Stimulated activated naive CD8-positive, alpha-beta T cell treated with anti-CD3 and anti-CD28 coated beads, Interleukin-15, Interleukin-2, amounts not matched to agents 100 ng/mL and 50 ng/mL, for 24 hours (primary cell): Measurements from ENCODE around the gene MC1R.

Source experiments
- H3K27ac Mint-ChIP-seq: one replicate; pipeline ENCODE4 v1.8.0; 2021; ENCODE audit warnings: mild to moderate bottlenecking, mixed read lengths
- H3K27me3 Mint-ChIP-seq: one replicate; pipeline ENCODE4 v1.8.0; 2021; ENCODE audit warnings: mixed read lengths
- H3K36me3 Mint-ChIP-seq: one replicate; pipeline ENCODE4 v1.8.0; 2021; ENCODE audit warnings: low read depth, mixed read lengths
- H3K4me1 Mint-ChIP-seq: one replicate; pipeline ENCODE4 v1.8.0; 2021; ENCODE audit warnings: low read depth, mixed read lengths
- H3K4me3 Mint-ChIP-seq: one replicate; pipeline ENCODE4 v1.8.0; 2021; ENCODE audit warnings: mild to moderate bottlenecking, mixed read lengths
- H3K9me3 Mint-ChIP-seq: one replicate; pipeline ENCODE4 v1.8.0; 2021; ENCODE audit warnings: mixed read lengths

The MC1R gene

DNA sequence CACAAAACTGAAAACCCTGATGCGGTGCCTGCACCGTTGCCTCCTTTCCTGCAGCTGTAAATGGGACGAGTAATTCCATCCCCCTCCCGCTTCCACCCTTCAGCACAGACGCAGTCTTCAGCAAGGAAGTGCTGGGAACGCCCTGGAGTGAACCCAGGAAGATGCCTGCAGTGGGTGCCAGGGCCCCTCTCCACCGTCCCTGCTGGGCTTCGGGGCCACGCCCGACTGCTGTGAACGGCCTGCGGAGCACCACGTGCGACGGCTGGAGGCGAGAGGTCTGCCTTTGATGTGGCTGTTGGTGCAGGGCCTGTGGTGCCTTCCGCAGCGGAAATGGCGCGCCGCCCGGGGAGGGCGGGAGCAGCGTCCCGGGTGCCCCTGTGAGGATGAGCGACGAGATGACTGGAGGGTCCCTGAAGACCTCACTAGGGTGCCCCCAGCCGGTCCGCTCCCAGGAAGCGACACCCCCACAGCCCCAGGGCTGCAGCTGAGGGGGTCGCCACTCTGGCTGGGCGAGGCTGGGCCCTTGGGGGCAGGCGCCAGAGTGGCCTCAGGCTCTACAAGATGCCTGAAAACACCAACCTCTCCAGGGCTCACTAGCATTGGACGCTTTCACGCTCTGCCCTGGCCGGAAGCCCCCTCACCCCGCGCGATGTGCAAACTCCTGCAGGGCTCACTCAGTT is 749 bp upstream of the MC1R start:
- peaks cover 53% of the 10 kb centered on the region for H3K4me1 Mint-ChIP-seq
- peaks cover 8% of the 10 kb centered on the region for H3K36me3 Mint-ChIP-seq
- peak overlapping the region; percentile 61 for H3K27ac Mint-ChIP-seq
- H3K9me3 Mint-ChIP-seq, result no peaks in the 10 kb centered on the region
- peaks cover 33% of the 10 kb centered on the region for H3K27me3 Mint-ChIP-seq
- H3K4me3 Mint-ChIP-seq, result peak overlapping the region; percentile 60

DNA sequence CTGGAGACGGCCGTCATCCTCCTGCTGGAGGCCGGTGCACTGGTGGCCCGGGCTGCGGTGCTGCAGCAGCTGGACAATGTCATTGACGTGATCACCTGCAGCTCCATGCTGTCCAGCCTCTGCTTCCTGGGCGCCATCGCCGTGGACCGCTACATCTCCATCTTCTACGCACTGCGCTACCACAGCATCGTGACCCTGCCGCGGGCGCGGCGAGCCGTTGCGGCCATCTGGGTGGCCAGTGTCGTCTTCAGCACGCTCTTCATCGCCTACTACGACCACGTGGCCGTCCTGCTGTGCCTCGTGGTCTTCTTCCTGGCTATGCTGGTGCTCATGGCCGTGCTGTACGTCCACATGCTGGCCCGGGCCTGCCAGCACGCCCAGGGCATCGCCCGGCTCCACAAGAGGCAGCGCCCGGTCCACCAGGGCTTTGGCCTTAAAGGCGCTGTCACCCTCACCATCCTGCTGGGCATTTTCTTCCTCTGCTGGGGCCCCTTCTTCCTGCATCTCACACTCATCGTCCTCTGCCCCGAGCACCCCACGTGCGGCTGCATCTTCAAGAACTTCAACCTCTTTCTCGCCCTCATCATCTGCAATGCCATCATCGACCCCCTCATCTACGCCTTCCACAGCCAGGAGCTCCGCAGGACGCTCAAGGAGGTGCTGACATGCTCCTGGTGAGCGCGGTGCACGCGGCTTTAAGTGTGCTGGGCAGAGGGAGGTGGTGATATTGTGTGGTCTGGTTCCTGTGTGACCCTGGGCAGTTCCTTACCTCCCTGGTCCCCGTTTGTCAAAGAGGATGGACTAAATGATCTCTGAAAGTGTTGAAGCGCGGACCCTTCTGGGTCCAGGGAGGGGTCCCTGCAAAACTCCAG is 1.1 kb downstream of the MC1R start:
- Mint-ChIP-seq H3K27me3 (peaks cover 38% of the 10 kb centered on the region), H3K4me1 (peaks cover 53% of the 10 kb centered on the region), H3K9me3 (no peaks in the 10 kb centered on the region), H3K27ac (no peak overlapping the region), H3K4me3 (no peak overlapping the region), H3K36me3 (no peaks in the 10 kb centered on the region)

DNA sequence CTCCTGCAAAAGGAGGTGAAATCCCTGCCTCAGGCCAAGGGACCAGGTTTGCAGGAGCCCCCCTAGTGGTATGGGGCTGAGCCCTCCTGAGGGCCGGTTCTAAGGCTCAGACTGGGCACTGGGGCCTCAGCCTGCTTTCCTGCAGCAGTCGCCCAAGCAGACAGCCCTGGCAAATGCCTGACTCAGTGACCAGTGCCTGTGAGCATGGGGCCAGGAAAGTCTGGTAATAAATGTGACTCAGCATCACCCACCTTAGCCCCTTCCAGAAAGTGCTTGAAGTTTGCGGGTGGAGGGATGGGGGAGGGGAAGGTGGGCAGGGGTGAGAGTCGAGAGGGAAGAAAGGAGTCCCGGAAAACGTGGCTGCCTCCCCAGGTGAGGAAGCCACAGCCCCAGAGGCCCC is 2.1 kb downstream of the MC1R start:
- Mint-ChIP-seq H3K27me3 (peaks cover 46% of the 10 kb centered on the region), H3K9me3 (no peaks in the 10 kb centered on the region), H3K27ac (no peak overlapping the region), H3K4me1 (peaks cover 57% of the 10 kb centered on the region), H3K4me3 (no peak overlapping the region), H3K36me3 (no peaks in the 10 kb centered on the region)

DNA sequence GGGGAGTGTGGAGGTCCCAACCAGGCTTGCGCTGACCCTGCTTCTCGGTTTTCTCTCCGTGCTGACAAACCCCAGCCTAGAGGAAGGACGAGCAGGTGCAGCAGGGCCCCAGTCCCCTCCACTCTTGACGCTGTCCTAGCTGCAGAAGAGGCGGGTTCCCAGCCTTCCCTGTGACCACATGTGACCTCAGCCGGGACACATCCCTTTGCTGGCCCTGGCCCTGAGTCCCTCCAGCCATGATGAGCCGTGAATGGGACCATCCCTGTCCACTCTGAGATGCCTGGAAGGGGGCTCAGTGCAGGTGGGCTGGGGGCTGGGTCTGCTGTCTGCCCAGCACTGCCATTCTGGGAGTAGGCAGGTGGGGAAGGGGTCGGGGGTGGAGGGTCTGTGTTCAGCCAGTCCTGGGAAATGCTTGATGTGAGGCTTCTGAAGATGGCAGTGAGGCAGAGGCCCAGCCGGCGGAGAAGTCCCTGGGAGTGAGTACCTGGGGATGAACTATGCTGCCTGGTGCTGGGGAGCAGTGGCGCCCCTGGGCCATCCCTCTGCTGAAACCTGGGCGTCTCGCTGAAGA is 2.6 kb downstream of the MC1R start:
- H3K27ac Mint-ChIP-seq, result no peak overlapping the region
- H3K36me3 Mint-ChIP-seq, result no peaks in the 10 kb centered on the region
- peaks cover 57% of the 10 kb centered on the region for H3K4me1 Mint-ChIP-seq
- H3K4me3 Mint-ChIP-seq, result no peak overlapping the region
- H3K9me3 Mint-ChIP-seq, result no peaks in the 10 kb centered on the region
- peaks cover 46% of the 10 kb centered on the region for H3K27me3 Mint-ChIP-seq

DNA sequence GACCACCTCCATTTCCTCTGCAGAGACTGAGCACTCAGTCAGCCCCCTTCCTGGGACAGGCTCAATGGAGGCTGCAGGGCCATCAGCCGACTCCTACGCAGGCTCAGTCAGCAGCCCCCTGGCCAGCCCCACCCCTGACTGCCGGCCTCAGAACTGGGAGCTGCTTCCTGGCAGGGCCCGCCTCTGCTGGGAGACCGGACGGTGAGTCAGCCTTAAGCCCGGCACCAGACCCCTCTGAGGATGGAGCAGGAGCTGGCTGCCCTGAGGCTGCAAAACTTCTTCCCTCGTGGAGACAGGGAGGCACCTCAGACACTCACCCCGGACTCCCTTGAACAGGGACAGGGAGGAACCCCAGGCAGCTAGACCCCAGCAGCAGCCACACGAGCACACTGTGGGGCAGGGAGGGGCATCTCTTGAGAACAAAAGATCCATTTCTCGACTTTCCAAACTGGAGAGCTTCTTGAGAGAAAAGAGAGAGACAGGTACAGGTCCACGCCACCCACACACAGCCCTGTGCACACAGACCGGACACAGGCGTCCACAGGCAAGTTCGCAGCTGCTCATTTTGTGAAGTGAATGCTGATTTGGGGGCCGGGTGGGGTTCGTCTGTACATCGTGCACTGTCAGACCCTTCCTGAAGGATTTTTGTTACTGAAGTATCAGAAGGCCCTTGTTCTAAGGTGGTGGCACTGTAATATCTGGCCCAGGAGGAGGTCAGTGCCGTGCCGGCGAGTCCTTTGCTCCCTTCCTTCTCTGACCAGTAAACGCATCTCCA is 3.2 kb downstream of the MC1R start:
- Mint-ChIP-seq H3K4me1 (peaks cover 61% of the 10 kb centered on the region), H3K27ac (no peak overlapping the region), H3K9me3 (no peaks in the 10 kb centered on the region), H3K36me3 (no peaks in the 10 kb centered on the region), H3K4me3 (peak overlapping the region; percentile 58), H3K27me3 (peaks cover 50% of the 10 kb centered on the region)

DNA sequence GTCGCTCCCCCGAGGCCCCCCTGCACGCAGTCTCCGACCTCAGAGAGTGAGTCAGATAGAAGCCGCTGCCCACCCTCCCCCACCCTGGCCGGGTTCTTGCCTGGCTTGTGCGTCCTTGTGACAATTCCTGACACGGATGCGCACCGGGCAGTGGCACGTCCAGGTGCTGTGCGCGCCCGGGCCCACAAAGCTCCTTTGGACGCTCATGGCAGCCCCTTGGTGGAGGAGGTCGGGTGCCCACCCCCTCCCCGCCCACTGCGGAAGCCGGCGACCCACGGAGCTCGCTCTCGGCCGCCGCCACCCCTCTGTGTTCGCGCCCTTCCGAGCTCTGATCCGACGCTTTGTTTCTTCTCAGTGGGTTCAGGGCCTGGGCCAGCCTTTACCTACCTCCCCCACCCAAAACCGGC is 3.8 kb downstream of the MC1R start:
- Mint-ChIP-seq H3K27me3 (peaks cover 52% of the 10 kb centered on the region), H3K4me3 (peak overlapping the region; percentile 58), H3K27ac (no peak overlapping the region), H3K4me1 (peaks cover 57% of the 10 kb centered on the region), H3K9me3 (no peaks in the 10 kb centered on the region), H3K36me3 (no peaks in the 10 kb centered on the region)

DNA sequence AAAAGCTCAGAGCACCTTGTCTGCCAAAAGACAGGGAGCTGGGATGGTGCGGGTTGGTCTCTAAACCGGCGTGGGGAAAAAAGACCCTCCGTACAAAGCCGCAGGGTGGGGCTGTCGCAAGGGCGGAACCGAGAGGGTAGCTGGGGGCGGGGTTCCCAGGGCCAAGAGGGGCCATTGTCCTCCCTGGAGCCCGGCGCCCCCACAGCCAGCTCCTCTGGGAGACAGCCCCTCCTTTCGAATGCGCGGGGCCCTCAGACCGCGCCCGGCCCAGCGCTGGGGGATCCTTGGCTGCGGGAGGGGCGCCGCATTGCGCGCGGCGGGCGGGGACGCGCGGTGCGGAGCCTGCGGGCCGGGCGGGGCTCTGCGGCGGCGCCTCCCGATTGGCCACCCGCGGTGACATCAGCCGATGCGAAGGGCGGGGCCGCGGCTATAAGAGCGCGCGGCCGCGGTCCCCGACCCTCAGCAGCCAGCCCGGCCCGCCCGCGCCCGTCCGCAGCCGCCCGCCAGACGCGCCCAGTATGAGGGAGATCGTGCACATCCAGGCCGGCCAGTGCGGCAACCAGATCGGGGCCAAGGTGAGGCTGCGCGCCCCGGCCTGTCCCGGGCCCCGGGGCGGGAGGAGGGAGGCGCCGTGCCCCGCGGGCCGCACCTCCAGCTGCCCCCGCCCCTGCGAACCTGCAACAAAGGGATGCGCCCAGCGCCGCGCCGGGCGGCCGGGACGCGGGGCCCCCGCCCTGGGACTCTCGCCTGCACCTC is 4.4 kb downstream of the MC1R start, which contains the start of gene TUBB3:
Gene TUBB3, plus strand, starts transcription at position 459 of the 756 bp plus-strand sequence. Its CDS starts 60 bp downstream, at position 519.
- no peaks in the 10 kb centered on the region for H3K36me3 Mint-ChIP-seq
- H3K4me3 Mint-ChIP-seq, result peak within 1 kb of the TSS; percentile 58
- peaks cover 51% of the 10 kb centered on the region for H3K4me1 Mint-ChIP-seq
- H3K9me3 Mint-ChIP-seq, result no peaks in the 10 kb centered on the region
- no peak within 1 kb of the TSS for H3K27ac Mint-ChIP-seq
- H3K27me3 Mint-ChIP-seq, result peaks cover 56% of the 10 kb centered on the region

DNA sequence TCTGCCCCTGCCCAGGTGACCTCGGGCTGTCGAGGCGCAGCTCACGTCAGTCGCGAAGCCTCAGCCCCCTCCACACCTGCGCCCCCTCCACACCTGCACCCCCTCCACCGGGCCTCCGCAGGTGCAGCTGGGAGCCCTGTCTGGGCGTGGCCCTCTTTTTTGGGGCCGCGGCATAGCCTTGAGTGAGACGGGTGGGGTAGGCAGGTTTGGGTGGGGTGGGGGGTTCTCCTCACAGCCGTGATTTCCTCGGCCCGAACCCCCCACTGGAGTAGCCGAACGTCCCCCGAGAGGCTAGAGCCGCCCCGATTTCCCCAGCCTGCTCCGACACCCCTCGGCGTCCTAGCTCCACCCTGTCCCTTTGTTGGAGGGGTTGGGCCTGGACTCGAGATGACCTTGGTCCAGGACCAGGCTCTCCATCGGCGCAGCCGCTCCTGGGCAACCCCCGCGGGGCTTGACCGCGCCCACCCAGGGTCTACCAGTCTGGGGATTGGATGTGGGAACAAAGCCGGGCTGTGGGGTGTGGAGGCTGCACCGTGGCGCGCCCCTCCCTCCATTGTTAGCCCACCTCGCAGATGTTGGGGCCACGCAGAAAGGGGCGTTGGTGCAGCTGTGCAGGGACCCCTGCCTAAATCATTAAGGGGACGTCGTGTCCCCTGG is 5.1 kb downstream of the MC1R start:
- peaks cover 45% of the 10 kb centered on the region for H3K4me1 Mint-ChIP-seq
- peaks cover 53% of the 10 kb centered on the region for H3K27me3 Mint-ChIP-seq
- H3K36me3 Mint-ChIP-seq, result no peaks in the 10 kb centered on the region
- no peak overlapping the region for H3K27ac Mint-ChIP-seq
- no peaks in the 10 kb centered on the region for H3K9me3 Mint-ChIP-seq
- no peak overlapping the region for H3K4me3 Mint-ChIP-seq

DNA sequence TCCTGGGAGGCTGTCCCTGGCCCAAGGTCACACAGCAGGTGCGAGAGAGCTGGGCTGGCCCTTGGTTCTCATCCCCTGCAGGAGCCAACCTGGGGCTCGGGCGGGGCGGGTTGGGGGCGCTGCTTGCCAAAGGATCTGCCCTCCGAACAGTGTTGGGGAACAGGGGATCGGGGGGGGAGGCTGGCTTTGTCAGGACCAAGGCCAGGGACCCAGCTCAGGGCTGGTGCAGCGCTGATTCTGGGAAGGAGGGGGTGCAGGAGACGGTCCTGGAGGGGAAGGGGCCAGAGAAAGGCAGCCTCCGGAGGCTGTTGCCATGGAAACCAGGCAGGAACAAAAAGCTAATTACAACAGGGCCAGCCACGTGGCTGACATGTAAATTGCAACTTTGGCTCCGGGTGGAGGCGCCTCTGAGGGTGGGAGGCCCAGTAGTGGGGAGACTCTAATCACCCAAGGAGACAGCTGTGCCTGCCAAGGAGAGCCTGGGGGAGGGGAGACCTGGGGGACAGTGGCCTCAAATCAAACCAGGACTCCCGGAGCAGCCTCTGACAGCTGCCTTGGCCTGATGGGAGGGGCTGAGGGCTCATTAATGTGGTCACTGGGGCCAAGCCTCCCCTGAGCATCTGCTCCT is 5.7 kb downstream of the MC1R start:
- Mint-ChIP-seq H3K27ac (no peak overlapping the region), H3K27me3 (peaks cover 52% of the 10 kb centered on the region), H3K4me1 (peaks cover 41% of the 10 kb centered on the region), H3K36me3 (no peaks in the 10 kb centered on the region), H3K4me3 (no peak overlapping the region), H3K9me3 (no peaks in the 10 kb centered on the region)

DNA sequence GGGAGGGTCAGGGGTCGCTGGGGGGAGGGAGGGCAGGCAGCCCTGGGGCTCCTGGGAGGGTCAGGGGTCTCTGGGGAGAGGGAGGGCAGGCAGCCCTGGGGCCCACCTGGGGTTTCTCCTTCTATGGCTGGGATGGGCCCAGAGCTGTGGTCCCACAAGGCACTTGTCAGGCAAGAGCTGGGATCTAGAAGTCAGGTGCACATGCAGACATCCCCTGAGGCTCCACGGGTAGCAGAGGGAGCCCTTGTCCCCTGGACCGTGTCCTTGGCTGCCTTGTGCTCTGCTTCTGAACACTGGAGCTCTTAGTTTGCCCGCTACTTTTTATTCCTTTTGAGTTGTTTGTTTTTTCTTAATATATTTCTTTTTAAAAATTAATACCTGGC is 6.3 kb downstream of the MC1R start:
- H3K4me3 Mint-ChIP-seq, result no peak overlapping the region

DNA sequence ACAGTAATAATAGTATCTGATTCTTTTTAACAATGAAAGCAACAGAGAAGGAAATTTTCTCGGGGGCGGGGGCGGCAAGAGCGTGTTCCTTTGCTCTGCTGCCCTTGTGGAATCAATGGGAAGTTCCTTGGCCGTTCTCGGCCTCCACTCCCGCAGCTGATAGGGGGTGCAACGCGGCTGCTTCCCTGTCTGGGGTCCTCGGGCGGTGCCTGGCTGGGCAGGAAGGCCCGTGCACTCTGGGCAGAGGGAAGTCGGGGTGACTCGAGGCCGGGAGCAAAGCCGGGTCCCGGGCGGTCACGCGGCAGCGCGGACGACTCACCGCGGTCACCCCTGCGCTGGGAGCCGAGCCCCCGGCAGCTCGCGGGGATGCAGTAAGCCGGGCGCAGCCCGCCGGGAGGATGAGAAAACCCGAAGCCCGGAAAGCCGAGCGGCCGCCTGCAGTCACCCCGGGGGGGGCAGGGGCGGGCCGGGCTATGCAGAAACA is 7.0 kb downstream of the MC1R start:
- peaks cover 49% of the 10 kb centered on the region for H3K27me3 Mint-ChIP-seq
- no peaks in the 10 kb centered on the region for H3K9me3 Mint-ChIP-seq
- peaks cover 30% of the 10 kb centered on the region for H3K4me1 Mint-ChIP-seq
- H3K27ac Mint-ChIP-seq, result no peak overlapping the region
- H3K36me3 Mint-ChIP-seq, result no peaks in the 10 kb centered on the region
- peak overlapping the region; percentile 43 for H3K4me3 Mint-ChIP-seq

More for the DNA sequence above, 6.3 kb downstream of the MC1R start:
- Mint-ChIP-seq H3K27ac (no peak overlapping the region), H3K9me3 (no peaks in the 10 kb centered on the region), H3K36me3 (no peaks in the 10 kb centered on the region), H3K4me1 (peaks cover 36% of the 10 kb centered on the region), H3K27me3 (peaks cover 52% of the 10 kb centered on the region)

DNA sequence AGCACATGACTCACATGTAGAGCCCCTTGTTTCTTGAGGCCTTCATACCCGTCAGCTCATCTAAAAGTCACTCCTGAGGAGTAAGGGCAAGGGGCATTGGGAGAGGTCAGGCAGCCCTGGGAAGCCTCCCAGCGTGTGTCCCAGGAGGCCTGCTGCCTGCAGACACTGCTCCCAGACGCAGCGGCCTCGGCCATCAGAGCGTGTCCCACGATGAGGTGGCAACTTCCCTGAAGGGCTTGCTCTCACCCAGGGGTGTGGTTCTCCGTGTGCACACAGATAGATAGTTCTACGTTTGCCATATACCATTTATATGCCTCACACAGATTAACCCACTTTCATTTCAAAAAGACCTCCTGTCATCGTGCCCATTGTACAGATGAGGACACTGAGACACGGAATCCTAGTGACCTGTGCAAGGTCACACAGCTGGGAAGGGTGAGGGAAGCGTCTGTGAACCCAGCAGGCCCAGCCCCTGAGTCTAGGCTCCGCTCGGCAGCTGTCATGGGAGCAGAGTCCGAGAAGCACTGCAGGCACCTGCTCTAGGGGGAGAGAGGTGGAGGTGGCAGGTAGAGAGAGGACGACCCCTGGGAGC is 12.7 kb downstream of the MC1R start:
- H3K4me1 Mint-ChIP-seq, result peaks cover 3% of the 10 kb centered on the region
- peaks cover 20% of the 10 kb centered on the region for H3K27me3 Mint-ChIP-seq
- H3K9me3 Mint-ChIP-seq, result no peaks in the 10 kb centered on the region
- no peak overlapping the region for H3K27ac Mint-ChIP-seq
- H3K4me3 Mint-ChIP-seq, result no peak overlapping the region
- H3K36me3 Mint-ChIP-seq, result no peaks in the 10 kb centered on the region

DNA sequence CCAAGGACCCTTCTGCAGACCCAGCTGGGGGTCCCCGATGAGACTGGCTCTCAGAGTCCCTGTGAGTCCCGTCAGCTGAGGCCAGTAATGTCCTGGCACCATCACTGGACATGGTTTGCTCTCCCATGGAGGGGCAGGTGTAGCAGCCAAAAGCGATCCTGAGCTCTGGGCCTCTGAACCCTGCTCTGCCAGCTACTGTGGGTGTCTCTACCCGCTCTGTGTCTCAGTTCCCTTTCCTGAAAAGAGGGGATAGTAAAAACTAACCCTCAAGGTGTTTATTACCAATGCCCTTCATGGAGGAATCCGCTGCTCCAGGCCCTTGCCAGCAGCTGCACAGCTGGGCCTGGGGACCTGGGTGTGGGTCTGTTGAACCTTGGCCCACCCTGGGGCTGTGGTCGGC is 13.3 kb downstream of the MC1R start:
- peaks cover 16% of the 10 kb centered on the region for H3K27me3 Mint-ChIP-seq
- H3K27ac Mint-ChIP-seq, result no peak overlapping the region
- no peaks in the 10 kb centered on the region for H3K9me3 Mint-ChIP-seq
- H3K36me3 Mint-ChIP-seq, result no peaks in the 10 kb centered on the region
- H3K4me1 Mint-ChIP-seq, result no peaks in the 10 kb centered on the region
- no peak overlapping the region for H3K4me3 Mint-ChIP-seq
